GM12878 (cell line): ENCODE data around the gene CABLES1. TPM values are rescaled to one million over a fixed set of nuclear protein-coding genes. Genes with fewer than 3 reads are reported as not detected.
A peak's percentile ranks its signal among the peaks of the same experiment; 100 is the strongest.

Experiments used
- ASH2L ChIP-seq: fragments of 300-600, 200-600 bp; sonication (generic); IDR thresholded peaks from 2 replicates; pipeline ENCODE4 v1.6.1; 2017; ENCODE audit warnings: low read depth, mild to moderate bottlenecking, borderline replicate concordance
- CHD2 ChIP-seq: IDR thresholded peaks from 2 replicates; pipeline ENCODE4 v1.6.1; 2011; ENCODE audit warnings: low read depth, low read length, improper control_type of control experiment, borderline replicate concordance
- NKRF ChIP-seq: fragments of 450-650 bp; conservative IDR thresholded peaks from 2 replicates; pipeline ENCODE4 v1.6.1; 2017; ENCODE audit warnings: mild to moderate bottlenecking, moderate library complexity
- NR2F1 ChIP-seq: fragments of 450-650 bp; conservative IDR thresholded peaks from 2 replicates; pipeline ENCODE4 v1.6.1; 2017; ENCODE audit warnings: mild to moderate bottlenecking
- PKNOX1 ChIP-seq: fragments of 450-650 bp; IDR thresholded peaks from 2 replicates; pipeline ENCODE4 v1.6.1; 2016; ENCODE audit warnings: mild to moderate bottlenecking
- POLR2A ChIP-seq: IDR thresholded peaks from 2 replicates; pipeline ENCODE4 v1.6.1; 2011; ENCODE audit warnings: low read depth, mild to moderate bottlenecking, low read length
- POLR2AphosphoS2 ChIP-seq: IDR thresholded peaks from 2 replicates; pipeline ENCODE4 v1.6.1; 2011; ENCODE audit warnings: low read depth, mild to moderate bottlenecking, low read length, improper control_type of control experiment, moderate library complexity
- TAF1 ChIP-seq: IDR thresholded peaks from 2 replicates; pipeline ENCODE4 v1.6.1; 2011; ENCODE audit warnings: mild to moderate bottlenecking, low read depth, low read length, borderline replicate concordance
- YBX1 ChIP-seq: fragments of 450-650 bp; IDR thresholded peaks from 2 replicates; pipeline ENCODE4 v1.6.1; 2016; ENCODE audit warnings: antibody characterized with exemption
- YY1 ChIP-seq: IDR thresholded peaks from 2 replicates; pipeline ENCODE4 v1.6.1; 2011; ENCODE audit warnings: low read depth, mild to moderate bottlenecking, low read length
- ZNF592 ChIP-seq: fragments of 450-650 bp; IDR thresholded peaks from 2 replicates; pipeline ENCODE4 v1.6.1; 2017; ENCODE audit warnings: mild to moderate bottlenecking, moderate library complexity
- polyA plus RNA-seq, 11 experiments: library from polyadenylated mRNA; depleted of rRNA in 4 of 11; unstranded in 6 of 11; stranded (reverse) in 5 of 11; fragments of >200 nt; fragmentation: Nextera tagmentation in 4 of 11; fragmentation: Illumina TruSeq in 1 of 11; extraction: Ambion mirVana in 4 of 11; extraction: Trizol in 1 of 11; gene quantifications; 1 replicate in 1 of 11; 2 replicates in 10 of 11; pipeline versions ENCODE4 v1.2.1 to v1.2.3, GENCODE V29; 2011 to 2016; ENCODE audit warnings: inconsistent platforms in 2 of 11, missing spikeins in 2 of 11, low read depth in 1 of 11
- total RNA-seq, 4 experiments: library from RNA; depleted of rRNA in 3 of 4; stranded (reverse); fragments of >200 nt in 3 of 4; fragmentation: Illumina TruSeq in 1 of 4; extraction: Trizol in 1 of 4; gene quantifications; 2 replicates each; pipeline versions ENCODE4 v1.2.1 to v1.2.3, GENCODE V29; 2013 to 2021
- TF ChIP-seq, protein P1 (sequence below): IDR thresholded peaks from 2 replicates; pipeline ENCODE4 v1.6.1; 2012; ENCODE audit warnings: low read depth, low read length, improper control_type of control experiment
- TF ChIP-seq, protein P2 (sequence below): IDR thresholded peaks from 2 replicates; pipeline ENCODE4 v1.6.1; 2011; ENCODE audit warnings: borderline replicate concordance, low read depth, mild to moderate bottlenecking, moderate library complexity, low read length; ENCODE audit not compliant: insufficient read depth, poor library complexity, severe bottlenecking
- TF ChIP-seq, protein P3 (sequence below), 3 experiments: IDR thresholded peaks in 2 of 3; conservative IDR thresholded peaks in 1 of 3; 2 replicates each; pipeline ENCODE4 v1.5.1; 2011; ENCODE audit warnings: low read depth in 3 of 3, low read length in 3 of 3, mild to moderate bottlenecking in 3 of 3, control low read depth in 2 of 3, moderate library complexity in 2 of 3, inconsistent platforms in 1 of 3, mixed read lengths in 1 of 3; ENCODE audit not compliant: control insufficient read depth in 2 of 3, insufficient read depth in 1 of 3; ENCODE audit errors: extremely low read depth in 1 of 3

CABLES1 gene
- total and polyA plus RNA-seq, 10 of the 15 experiments (the other 5 are each of a cell fraction or from before 2014, with no cell fraction given) = 2.9 to 27.2 (median 8.2) TPM

DNA sequence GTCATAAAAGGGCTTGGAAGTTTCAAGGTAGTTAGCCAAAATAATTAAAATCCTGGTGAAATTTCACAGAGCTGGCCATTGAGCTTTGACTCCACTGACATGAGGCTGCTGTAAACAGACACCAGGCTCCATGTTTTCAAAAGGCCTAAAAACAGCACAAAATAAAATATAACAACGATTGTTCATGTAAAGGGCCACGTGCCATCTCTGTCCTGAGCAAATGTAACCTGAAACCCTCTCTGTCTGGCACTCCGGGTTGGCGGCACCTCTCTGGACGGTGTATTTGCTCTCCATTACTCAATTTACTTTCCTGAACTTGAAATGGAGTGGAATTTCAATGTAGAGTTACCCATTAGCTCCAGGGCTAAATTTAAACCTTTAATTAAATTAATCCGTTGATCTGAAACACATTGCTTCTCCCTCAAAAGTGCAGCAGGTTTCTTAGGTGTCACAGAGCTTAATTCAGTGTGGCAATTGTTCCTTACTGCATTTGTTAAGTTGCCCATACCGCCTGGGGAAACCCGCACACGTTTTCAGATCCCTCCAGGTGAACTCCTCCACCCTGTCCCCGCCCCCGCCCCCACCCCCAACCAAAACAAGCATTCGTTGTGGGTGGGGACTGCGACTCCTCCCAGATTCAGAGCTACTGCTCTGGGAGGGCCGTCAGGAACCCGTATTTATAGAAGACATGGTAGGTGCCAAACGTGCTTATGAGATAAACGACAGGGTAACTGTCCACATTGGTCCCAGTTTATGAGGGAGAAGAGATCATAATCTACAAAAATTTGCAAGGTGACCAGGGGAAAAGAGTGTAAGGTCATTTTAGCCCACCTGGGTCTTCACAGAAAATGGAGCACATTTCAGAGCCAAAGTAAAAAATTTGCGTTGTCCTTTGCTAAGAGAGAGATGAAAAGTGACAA is 1.2 kb upstream of the CABLES1 start (continued):
- TF ChIP-seq NKRF = no peak
- TF ChIP-seq ASH2L = no peak
- no peak for TF ChIP-seq NR2F1
- TF ChIP-seq YY1 = 0 out of 2 replicates have a peak, but pooled peaks have one; percentile 17
- peak; percentile 65 for TF ChIP-seq TAF1
- TF ChIP-seq, protein P1, sequence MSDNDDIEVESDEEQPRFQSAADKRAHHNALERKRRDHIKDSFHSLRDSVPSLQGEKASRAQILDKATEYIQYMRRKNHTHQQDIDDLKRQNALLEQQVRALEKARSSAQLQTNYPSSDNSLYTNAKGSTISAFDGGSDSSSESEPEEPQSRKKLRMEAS = 0 out of 2 replicates have a peak, but pooled peaks have one; percentile 23
- 0 out of 2 replicates have a peak, but pooled peaks have one; percentile 56 for TF ChIP-seq POLR2A
- no peak for TF ChIP-seq YBX1
- TF ChIP-seq, protein P2, sequence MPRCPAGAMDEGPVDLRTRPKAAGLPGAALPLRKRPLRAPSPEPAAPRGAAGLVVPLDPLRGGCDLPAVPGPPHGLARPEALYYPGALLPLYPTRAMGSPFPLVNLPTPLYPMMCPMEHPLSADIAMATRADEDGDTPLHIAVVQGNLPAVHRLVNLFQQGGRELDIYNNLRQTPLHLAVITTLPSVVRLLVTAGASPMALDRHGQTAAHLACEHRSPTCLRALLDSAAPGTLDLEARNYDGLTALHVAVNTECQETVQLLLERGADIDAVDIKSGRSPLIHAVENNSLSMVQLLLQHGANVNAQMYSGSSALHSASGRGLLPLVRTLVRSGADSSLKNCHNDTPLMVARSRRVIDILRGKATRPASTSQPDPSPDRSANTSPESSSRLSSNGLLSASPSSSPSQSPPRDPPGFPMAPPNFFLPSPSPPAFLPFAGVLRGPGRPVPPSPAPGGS = no peak
- TF ChIP-seq ZNF592 = no peak
- 0 out of 2 replicates have a peak, but pooled peaks have one; percentile 48 for TF ChIP-seq CHD2
- TF ChIP-seq, protein P3, sequence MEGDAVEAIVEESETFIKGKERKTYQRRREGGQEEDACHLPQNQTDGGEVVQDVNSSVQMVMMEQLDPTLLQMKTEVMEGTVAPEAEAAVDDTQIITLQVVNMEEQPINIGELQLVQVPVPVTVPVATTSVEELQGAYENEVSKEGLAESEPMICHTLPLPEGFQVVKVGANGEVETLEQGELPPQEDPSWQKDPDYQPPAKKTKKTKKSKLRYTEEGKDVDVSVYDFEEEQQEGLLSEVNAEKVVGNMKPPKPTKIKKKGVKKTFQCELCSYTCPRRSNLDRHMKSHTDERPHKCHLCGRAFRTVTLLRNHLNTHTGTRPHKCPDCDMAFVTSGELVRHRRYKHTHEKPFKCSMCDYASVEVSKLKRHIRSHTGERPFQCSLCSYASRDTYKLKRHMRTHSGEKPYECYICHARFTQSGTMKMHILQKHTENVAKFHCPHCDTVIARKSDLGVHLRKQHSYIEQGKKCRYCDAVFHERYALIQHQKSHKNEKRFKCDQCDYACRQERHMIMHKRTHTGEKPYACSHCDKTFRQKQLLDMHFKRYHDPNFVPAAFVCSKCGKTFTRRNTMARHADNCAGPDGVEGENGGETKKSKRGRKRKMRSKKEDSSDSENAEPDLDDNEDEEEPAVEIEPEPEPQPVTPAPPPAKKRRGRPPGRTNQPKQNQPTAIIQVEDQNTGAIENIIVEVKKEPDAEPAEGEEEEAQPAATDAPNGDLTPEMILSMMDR (IDR thresholded peaks at IDR 0.05 in 2 of 3, conservative IDR thresholded peaks at IDR 0.05 in 1 of 3; ENCODE audit: control insufficient read depth in 2 of 3, extremely low read depth in 1 of 3, insufficient read depth in 1 of 3, low read depth in 3 of 3, low read length in 3 of 3) = no peak
- peak; percentile 87; the same call in 1 of the 2 replicates for TF ChIP-seq POLR2AphosphoS2
- no peak for TF ChIP-seq PKNOX1
